Epidermal melanocyte (primary cell): ENCODE results near the gene CLDND1.
"Not testable (repeated sequence)": the region's sequence is repeated elsewhere in the genome, so short reads cannot be mapped to it uniquely, and the experiment has no call there.

ENCODE experiments used
- DNase-seq: peaks from one replicate; pipeline ENCODE4 v3.0.0; 2011; ENCODE audit warnings: low spot score; ENCODE audit not compliant: insufficient read length

Gene CLDND1

GRCh38 chr3:98522544-98523281 is at the start of gene CLDND1:
Gene CLDND1 (minus strand): TSS chr3:98522902. CDS start chr3:98521424, 1,478 bp downstream.
- DNase-seq = peak; percentile 90

- DNase-seq = no peak
Observed at GRCh38 chr3:98568402-98568801, 45.7 kb upstream of the CLDND1 start.

GRCh38 chr3:98567666-98568270 is 45.1 kb upstream of the CLDND1 start:
- DNase-seq = no peak

- DNase-seq = no peak
Observed at GRCh38 chr3:98565843-98566242, 43.1 kb upstream of the CLDND1 start.

- DNase-seq = no peak
Observed at GRCh38 chr3:98565237-98565643, 42.5 kb upstream of the CLDND1 start.

GRCh38 chr3:98564282-98565005 is 41.7 kb upstream of the CLDND1 start:
- DNase-seq = no peak

- no peak for DNase-seq
Observed at GRCh38 chr3:98563661-98564281, 41.1 kb upstream of the CLDND1 start.

GRCh38 chr3:98561727-98562521 is 39.2 kb upstream of the CLDND1 start:
- DNase-seq = no peak

GRCh38 chr3:98560911-98561310 is 38.2 kb upstream of the CLDND1 start:
- DNase-seq = no peak

GRCh38 chr3:98559769-98560168 is 37.1 kb upstream of the CLDND1 start:
- not testable (repeated sequence) for DNase-seq

GRCh38 chr3:98558100-98558827 is 35.6 kb upstream of the CLDND1 start:
- no peak for DNase-seq

GRCh38 chr3:98557324-98558010 is 34.8 kb upstream of the CLDND1 start:
- no peak for DNase-seq

- DNase-seq = no peak
Observed at GRCh38 chr3:98556164-98557130, 33.7 kb upstream of the CLDND1 start.

GRCh38 chr3:98555025-98555379 is 32.3 kb upstream of the CLDND1 start:
- no peak for DNase-seq

- no peak for DNase-seq
Observed at GRCh38 chr3:98554580-98554979, 31.9 kb upstream of the CLDND1 start.

- DNase-seq = no peak
Observed at GRCh38 chr3:98553753-98554152, 31.1 kb upstream of the CLDND1 start.

GRCh38 chr3:98553021-98553563 is 30.4 kb upstream of the CLDND1 start:
- DNase-seq = no peak

GRCh38 chr3:98552232-98553020 is 29.7 kb upstream of the CLDND1 start:
- no peak for DNase-seq
